Fibroblast of lung (primary cell): Measurements from ENCODE around the gene SREBF2.

Experiments used
- CTCF ChIP-seq, 2 donors: IDR thresholded peaks in 1 of 2; conservative IDR thresholded peaks in 1 of 2; 1 replicate in 1 of 2; 2 replicates in 1 of 2; pipeline ENCODE4 v1.5.1; 2011 to 2012; ENCODE audit warnings: low read length in 2 of 2, control low read depth in 1 of 2, inconsistent platforms in 1 of 2, low read depth in 1 of 2, mild to moderate bottlenecking in 1 of 2
- EZH2 ChIP-seq: IDR thresholded peaks from 2 replicates; pipeline ENCODE4 v1.5.1; 2012; ENCODE audit warnings: low read length, control low read depth, mild to moderate bottlenecking; ENCODE audit errors: missing control alignments

GRCh38 chr22:41908411-41909309 is 75.8 kb downstream of the SREBF2 start:
- no peak for TF ChIP-seq CTCF (conservative IDR thresholded peaks at IDR 0.05 in 1 of 2, IDR thresholded peaks at IDR 0.05 in 1 of 2; ENCODE audit: low read depth in 1 of 2, low read length in 2 of 2)
- TF ChIP-seq EZH2: no peak
